ENCODE data around the gene CD2AP. TPM values are rescaled to one million over a fixed set of nuclear protein-coding genes. Genes with fewer than 3 reads are reported as not detected.

Gene CD2AP
- total and polyA plus RNA-seq, 9 of the 15 experiments (the other 6 are each of a cell fraction or from before 2014, with no cell fraction given): 9.4 to 69.7 (median 38.7) TPM

- TF ChIP-seq REST (IDR thresholded peaks at IDR 0.05; ENCODE audit: borderline replicate concordance) (no peak), REST (CRISPR knock-in tag; IDR thresholded peaks at IDR 0.05; ENCODE audit: low read depth) (no peak), MYBL2 (IDR thresholded peaks at IDR 0.05; ENCODE audit: low read depth) (no peak), MYBL2 (CRISPR knock-in tag; IDR thresholded peaks at IDR 0.05; ENCODE audit: borderline replicate concordance) (no peak), EHMT2 (IDR thresholded peaks at IDR 0.05) (no peak), HDAC3 (IDR thresholded peaks at IDR 0.05; ENCODE audit: borderline replicate concordance, partially characterized antibody) (no peak), ZFP30 (CRISPR knock-in tag; IDR thresholded peaks at IDR 0.05; ENCODE audit: borderline replicate concordance) (no peak), SIX5 (IDR thresholded peaks at IDR 0.05; ENCODE audit: borderline replicate concordance in 1 of 2, insufficient read depth in 1 of 2, low read depth in 1 of 2, low read length in 2 of 2) (no peak), FOSL1 (tag; conservative IDR thresholded peaks at IDR 0.05) (peak; percentile 2; the same call in 1 of the 2 replicates), ZNF212 (CRISPR knock-in tag; IDR thresholded peaks at IDR 0.05) (no peak), SRSF9 (IDR thresholded peaks at IDR 0.05; ENCODE audit: borderline replicate concordance, low read depth, low read length) (no peak), MAFG (tag; conservative IDR thresholded peaks at IDR 0.05) (0 out of 2 replicates have a peak, but pooled peaks have one; percentile 4), PTRF (tag; IDR thresholded peaks at IDR 0.05) (no peak), GATA2 (CRISPR knock-in tag; IDR thresholded peaks at IDR 0.05) (no peak), ZBTB7A (IDR thresholded peaks at IDR 0.05; ENCODE audit: borderline replicate concordance, control insufficient read depth, low read depth, low read length) (no peak), NR3C1 (CRISPR knock-in tag; IDR thresholded peaks at IDR 0.05) (no peak), MCM5 (IDR thresholded peaks at IDR 0.05; ENCODE audit: low read depth) (no peak), CXXC5 (CRISPR knock-in tag; IDR thresholded peaks at IDR 0.05) (no peak), SNRNP70 (optimal IDR thresholded peaks at IDR 0.05; ENCODE audit: low read depth, low read length) (no peak), MCM3 (IDR thresholded peaks at IDR 0.05) (no peak)
- TF ChIP-seq, protein P1, sequence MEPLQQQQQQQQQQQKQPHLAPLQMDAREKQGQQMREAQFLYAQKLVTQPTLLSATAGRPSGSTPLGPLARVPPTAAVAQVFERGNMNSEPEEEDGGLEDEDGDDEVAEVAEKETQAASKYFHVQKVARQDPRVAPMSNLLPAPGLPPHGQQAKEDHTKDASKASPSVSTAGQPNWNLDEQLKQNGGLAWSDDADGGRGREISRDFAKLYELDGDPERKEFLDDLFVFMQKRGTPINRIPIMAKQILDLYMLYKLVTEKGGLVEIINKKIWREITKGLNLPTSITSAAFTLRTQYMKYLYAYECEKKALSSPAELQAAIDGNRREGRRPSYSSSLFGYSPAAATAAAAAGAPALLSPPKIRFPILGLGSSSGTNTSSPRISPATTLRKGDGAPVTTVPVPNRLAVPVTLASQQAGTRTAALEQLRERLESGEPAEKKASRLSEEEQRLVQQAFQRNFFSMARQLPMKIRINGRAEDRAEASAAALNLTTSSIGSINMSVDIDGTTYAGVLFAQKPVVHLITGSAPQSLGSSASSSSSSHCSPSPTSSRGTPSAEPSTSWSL (CRISPR knock-in tag; IDR thresholded peaks at IDR 0.05; ENCODE audit: borderline replicate concordance): no peak
Measured at GRCh38 chr6:47476781-47477496, 650 bp upstream of the CD2AP start (continued).
